ENCODE data around the gene MAST2. TPM values are rescaled to one million over a fixed set of nuclear protein-coding genes. Genes with fewer than 3 reads are reported as not detected.

The MAST2 gene
- total RNA-seq, 1 experiment from 2014 or later: 30.3 TPM

DNA sequence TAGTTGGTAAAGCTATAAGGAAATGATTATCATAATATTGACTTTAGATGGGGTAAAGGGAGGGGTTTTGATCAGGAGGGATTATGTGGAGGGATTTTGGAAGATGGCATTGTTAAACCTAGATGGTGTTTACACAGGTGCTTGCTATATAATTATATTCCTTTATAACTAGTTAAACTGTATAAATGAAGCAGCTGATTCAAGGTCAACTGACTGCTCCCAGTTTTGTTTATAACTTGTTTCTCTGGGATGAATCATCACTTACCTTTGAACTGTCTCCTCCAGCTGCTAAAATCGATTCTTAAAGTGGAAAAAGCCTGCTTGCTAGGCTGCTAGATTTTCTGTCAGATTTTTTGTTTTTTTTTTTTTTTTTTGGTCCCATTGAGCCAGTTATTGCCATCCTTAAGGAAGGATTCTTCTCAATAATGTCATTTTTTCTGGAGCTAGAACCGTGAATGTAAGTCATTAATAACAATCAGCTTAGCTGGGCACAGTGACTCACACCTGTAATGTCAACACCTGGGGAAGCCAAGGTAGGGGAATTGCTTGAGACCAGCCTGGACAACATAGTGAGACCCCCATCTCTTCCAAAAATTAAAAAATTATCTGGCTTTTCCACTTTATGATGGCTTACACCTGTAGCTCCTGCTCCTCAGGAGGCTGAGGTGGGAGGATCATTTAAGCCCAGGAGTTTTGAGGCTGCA lies 175.8 kb downstream of the MAST2 start:
- DNase-seq (ENCODE audit: low read depth): peak; percentile 50

DNA sequence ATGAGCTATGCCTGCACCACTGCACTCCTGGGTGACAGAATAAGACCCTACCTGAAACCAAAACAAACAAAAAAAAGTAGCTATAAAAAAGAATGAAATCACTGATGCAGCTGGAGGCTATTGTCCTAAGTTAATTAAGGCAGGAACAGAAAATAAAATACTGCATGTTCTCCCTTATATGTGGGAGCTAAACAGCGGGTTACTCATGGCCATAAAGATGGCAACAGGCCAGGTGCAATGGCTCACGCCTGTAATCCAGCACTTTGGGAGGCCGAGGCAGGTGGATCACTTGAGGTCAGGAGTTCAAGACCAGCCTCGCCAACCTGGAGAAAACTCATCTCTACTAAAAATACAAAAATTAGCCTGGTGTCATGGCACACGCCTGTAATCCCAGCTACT lies 176.4 kb downstream of the MAST2 start:
- no peak for DNase-seq (ENCODE audit: low read depth)

DNA sequence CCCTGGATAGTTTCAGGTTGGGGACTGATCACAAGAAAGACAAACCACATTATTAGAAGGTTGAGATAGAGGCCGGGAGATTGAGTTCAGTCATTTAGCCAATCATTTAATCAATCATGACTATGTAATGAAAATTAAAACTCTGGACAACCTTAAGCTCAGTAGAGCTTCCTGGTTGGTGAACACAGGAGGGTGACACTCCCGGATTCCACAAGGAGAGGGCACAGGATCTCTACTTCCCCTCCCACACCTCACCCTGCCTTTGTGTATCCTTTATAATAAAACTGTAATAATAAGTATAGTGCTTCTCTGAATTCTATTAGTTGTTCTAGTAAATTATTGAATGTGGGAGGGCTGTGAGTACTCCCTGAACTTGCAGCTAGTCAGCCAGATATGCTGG lies 178.9 kb downstream of the MAST2 start:
- DNase-seq (ENCODE audit: low read depth): no peak

DNA sequence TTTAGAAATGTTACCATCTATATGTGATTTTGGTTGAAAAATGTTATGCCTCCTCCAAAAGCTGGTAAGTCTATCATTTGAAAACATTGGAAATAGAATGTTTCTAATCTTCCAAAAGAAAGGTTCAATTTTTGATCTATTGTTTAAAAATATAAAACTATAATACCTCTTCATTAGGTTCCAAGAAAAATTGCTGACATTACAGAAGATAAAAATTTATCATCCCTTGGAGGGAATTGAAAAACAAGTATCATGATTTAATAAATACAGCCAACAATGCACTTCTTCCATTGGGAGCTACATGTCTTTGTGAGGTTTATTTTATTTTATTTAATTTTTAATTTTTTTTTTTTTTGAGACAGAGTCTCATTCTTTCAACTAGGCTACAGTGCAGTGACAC lies 180.6 kb downstream of the MAST2 start:
- no peak for DNase-seq (ENCODE audit: low read depth)

DNA sequence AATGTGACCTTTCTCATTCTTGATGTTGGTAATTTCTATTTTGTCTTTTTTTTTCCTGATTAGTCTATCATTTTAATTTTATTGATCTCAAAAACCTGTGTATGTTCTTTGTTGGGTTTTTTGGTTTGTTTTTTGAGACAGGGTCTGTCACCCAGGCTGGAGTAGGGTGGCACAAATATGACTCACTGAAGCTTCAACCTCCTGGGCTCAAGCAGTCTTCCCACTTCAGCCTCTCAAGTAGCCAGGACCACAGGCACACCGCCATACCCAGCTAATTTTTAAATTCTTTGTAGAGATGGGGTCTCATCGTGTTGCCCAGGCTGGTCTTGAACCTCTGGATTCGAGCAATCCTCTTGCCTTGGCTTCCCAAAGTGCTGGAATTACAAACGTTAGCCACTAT lies 183.8 kb downstream of the MAST2 start:
- DNase-seq (ENCODE audit: low read depth): no peak

DNA sequence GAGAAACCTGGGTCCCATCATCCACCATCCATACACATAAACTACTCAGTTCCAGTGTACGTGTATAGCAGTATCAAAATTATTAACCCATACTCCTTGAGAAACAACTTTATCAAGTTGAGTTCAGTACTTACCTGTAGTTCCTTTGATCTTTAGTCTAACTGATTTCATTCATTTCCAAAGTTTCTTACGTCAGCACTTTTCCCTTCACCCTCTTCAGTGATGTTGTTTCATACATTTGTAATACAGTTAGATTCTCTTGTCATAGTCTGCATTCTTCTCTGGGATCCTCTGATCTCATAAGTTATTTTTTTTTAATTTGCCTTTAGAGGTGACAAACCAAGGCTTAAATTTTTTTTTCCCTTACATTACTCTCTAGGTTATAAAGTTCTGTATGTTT lies 185.8 kb downstream of the MAST2 start:
- no peak for DNase-seq (ENCODE audit: low read depth)

DNA sequence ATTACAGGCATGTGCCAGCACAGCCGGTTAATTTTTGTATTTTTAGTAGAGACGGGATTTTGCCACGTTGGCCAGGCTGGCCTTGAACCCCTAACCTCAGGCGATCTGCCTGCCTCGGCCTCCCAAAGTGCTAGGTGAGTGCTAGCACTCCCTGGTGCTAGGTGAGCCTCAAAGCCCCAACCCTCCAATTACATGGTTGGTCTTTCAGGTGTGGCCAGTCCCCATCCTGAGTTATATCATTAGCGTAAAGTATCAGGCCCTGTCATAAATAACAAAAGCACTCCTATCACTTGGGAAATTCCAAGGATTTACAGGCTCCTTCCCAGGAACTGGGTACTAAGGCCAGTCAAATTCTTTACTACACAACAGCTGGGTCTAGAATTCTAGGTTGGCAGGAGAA lies 191.0 kb downstream of the MAST2 start:
- no peak for DNase-seq (ENCODE audit: low read depth)

DNA sequence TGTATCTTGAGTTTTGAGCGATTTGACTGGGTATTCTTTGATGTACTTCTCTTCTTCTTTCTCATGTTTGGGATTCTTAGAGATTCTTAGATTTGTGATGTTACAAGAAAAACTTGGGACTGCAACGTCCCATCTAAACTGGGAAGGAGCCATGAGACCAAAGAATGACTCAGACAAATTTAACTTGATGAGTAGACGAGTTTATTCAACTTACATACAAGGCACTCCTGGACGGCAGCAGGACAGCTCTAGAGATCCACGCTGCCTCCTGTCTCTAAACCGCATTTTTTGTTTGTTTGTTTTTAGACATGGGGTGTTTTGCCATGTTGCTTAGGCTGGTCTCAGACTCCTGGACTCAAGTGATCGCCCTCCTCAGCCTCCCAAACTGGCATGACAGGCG lies 191.9 kb downstream of the MAST2 start:
- peak; percentile 62 for DNase-seq (ENCODE audit: low read depth)

DNA sequence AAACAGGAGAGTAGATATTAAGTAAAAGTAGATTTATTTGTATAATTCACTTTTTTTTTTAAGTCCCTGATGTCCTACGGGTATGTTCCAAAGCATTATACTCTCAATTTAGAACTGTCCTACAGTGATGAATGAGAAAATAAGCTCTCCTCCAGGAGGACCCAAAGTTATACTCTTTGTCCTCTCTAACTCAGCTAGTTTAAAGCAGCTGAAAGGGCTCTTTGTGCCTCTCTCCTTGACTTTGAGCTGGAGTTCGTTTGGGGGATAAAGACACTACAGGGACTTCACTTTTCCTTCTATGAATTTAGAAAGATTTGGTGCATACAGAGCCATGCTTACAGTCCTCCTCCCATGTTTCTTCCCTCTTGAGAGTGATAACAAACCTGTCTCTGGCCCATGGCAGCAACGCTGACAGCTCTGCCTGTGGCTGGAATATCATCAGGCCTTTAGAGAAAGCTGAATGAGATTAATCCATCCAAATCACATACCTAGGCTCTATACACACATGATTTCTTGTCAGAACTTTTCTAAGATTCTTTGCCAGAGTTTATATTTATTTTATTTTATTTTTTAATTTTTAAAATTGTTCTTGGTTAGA lies 194.7 kb downstream of the MAST2 start:
- DNase-seq (ENCODE audit: low read depth): no peak

DNA sequence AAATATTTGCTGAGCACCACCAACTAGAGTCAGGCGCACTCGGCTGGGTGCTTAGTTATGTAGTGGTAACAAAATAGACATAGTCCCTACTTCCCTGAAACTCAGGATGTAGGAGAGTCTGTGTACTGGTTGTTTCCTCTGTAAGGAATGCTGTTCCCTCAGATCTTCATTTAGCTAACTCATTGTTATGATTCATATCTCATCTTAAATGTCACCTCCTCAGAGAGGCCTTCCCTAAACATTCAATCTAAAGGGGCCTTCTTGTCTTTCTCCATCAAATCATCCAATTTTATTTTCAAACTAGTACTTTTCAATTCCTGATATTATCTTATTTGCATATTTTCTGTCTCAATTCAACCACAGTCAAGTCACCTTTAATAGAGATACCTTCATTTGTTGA lies 196.1 kb downstream of the MAST2 start:
- no peak for DNase-seq (ENCODE audit: low read depth)

DNA sequence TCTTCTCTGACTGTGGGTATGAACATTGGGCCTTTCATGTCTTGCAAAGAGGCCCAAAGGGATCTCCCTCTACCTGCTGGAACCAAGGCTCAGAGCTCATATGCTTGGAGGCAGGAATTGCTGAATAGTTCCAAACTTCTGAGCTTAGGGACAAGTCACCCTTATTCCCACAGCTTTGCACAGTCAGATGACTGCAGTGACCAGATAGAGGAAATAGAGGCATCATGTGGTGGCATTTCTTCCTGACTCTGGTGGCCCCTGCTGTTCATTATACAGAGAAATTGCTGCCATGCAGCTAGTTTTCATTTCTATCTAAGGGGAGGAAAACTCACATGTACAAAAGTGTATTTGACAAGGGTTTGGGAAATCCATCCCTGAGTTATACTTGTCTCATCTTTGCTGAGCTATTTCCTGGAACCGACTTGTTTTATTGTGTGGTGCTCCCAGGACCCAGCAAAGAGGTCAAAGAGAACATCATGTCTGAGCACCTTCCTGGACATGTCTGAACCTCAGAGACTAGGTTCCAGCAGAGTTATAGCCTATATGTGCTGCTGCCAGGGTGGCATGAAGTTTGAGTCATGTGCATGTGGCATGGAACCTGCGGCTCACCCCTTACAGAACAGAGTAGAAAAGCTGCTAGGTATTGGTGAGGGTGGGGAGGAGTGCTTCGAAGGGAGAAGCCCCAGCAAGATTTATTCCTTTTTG lies 197.8 kb downstream of the MAST2 start:
- no peak for DNase-seq (ENCODE audit: low read depth)

DNA sequence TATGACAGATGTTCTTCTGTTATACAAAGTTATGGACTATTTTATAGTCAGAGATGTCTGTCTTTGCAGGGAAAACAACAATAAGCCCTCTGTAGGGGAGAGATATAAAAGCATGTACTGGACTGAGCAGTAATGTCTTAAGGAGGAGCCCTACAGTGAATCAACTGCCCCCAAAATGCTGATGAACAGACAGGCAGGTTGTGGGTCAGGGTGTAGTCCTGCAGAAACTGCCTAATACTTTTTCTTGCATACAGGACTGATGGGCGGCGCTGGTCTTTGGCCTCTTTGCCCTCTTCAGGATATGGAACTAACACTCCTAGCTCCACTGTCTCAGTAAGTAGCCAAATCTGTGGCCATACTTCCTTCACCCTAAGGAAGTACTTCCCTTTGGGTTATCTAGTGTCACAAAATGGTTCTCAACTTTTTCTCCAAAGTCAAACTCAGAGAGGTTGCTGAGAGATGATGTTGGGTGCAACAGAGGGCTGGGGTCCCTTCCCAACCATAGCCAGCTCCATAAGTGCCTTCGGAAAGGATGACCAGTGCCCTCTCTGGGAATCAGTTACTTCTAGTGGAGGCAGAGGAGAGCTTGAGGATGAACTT lies 199.2 kb downstream of the MAST2 start:
- DNase-seq (ENCODE audit: low read depth): no peak

DNA sequence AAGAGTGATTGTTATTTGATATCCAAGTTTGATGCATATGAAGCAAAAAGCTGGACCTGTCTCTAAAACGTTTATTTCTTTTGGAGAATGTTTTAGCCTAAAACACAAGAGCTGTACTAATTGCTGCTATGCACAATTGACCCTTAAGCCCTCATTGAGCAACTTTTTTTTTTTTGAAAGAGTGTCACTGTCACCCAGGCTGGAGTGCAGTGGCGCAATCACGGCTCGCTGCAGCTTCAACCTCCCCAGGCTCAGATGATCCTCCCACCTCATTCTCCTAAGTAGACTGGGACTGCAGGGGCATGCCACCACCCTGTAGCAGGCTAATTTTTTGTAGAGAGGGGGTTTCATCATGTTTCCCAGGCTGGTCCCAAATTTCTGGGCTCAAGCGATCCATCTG lies 199.9 kb downstream of the MAST2 start:
- DNase-seq (ENCODE audit: low read depth): no peak

DNA sequence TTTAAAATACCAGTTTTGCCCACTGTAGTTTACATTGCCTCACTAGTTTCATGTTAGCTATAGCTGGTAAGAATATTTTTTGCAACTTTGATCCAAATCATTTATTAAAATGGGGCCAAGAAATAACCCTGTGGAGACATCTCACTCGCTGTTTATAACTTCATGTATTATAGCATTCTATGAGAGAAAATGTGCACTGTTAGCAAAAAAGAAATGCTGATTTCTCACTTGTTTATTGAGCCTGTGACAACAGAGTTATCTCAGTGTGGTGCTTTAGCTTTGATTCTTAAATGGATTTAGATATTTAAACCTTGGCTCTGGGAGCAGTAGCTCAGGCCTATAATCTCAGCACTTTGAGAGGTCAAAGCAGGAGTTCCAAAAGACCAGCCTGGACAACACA lies 201.1 kb downstream of the MAST2 start:
- no peak for DNase-seq (ENCODE audit: low read depth)

DNA sequence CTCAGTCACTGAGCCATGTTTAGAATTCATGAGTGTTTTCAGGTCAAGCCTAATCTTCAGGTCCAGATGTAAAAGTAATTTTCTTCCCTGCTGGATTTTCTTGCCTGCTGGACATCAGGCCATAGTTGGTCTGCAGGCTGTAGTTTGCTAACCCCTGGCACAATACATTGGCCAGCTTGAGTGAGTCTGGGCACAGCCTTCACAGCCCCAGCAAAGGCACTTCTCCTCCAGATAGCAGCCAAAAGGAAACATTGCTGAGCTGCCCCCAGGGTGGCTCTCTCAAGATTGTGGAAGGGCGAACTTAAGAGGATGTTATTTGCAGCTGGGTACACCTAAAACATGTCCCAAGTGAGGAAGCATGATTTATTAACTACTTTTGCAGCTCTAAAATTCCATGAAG lies 202.2 kb downstream of the MAST2 start:
- no peak for DNase-seq (ENCODE audit: low read depth)

DNA sequence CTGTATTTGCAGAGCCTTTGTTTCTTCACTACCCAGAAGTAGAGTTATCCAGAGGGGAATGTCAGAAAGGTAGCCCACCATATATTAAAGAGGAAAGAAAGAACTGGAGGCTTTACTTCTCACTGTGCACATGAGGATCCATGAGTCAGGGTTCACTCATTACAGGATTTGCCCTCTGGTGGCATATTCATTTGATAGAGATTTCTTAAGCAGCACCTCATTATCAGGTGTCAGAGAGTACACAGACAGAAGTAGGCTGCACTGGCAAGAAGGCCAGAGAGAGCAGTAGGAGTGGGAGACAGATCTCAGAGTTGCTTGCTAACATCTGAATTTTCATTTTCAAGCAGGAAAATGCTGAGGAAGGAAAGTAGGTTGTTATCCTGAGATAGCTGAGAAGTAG lies 205.2 kb downstream of the MAST2 start:
- no peak for DNase-seq (ENCODE audit: low read depth)

DNA sequence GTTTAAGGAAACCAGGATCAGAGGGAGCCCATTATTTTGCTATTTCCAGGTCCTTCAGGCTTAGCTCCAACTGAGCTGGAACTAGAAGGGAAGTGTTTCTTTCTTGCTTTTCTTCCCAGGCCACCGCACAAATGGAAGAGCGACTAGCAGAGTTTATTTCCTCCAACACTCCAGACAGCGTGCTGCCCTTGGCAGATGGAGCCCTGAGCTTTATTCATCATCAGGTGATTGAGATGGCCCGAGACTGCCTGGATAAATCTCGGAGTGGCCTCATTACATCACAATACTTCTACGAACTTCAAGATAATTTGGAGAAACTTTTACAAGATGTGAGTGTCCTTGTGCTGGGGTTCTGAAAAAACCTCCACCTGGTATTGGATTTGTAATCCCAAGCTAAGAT lies 207.2 kb downstream of the MAST2 start:
- DNase-seq (ENCODE audit: low read depth): no peak

DNA sequence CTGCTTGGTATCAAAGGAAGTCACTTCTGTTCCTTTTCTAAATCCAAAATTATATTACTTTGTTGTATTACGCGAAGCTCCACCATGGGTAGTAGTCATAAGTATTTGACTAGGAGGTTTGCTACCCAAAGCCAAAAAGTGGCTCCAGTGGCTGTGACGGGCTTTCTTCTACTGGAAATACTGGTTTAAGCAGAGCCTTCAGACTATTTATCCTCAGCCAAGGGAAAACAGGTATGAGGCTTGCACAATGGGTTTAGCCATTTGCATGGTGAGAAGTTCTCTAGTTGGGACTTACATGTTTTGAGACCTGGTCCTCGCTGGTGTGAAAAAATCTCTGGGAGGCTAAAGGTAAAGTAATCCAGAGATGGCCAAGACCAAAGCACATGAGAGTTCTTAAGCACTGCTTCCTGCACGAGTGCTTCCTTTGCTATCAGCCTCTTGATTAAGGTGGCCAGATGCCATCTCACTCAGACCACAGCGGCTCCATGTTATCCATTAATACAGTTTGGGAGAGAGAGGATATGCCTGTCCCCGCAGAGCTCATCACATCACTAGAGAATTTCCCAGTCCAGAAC lies 207.8 kb downstream of the MAST2 start:
- DNase-seq (ENCODE audit: low read depth): no peak

DNA sequence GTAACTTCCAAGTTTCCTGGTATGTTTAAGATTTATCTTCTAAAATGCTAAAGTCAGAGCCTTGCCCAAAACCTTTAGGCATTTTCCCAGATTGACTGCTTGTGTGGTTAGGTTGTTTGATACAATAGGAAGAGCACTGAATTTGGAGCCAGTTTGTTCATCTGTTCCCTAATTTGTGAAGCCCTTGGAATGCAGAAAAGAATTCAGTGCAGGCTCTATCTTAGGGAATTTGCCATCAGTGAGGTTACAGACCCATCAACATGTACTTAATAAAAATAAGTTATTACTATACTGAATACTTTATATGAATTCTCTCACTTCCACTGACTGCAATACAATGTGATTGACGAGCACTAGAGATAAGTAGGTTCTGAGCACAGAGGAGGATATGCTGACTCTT lies 208.8 kb downstream of the MAST2 start:
- DNase-seq (ENCODE audit: low read depth): no peak

DNA sequence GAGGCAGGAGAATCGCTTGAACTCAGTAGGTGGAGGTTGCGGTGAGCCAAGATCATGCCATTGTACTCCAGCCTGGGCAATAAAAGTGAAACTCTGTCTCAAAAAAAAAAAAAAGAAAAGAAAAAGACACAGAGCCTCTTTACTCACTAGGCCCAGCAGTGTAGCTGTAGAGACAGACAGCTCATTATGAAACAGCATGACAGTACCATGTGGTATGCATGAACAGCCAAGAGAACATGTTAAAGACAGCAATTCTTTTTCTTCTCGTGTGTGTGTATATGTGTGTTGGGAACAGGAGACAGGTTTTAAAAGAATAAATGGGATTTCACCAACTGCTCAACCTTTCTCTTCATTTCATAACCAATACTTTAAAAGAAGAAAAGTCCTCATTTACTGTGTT lies 210.2 kb downstream of the MAST2 start:
- DNase-seq (ENCODE audit: low read depth): no peak

DNA sequence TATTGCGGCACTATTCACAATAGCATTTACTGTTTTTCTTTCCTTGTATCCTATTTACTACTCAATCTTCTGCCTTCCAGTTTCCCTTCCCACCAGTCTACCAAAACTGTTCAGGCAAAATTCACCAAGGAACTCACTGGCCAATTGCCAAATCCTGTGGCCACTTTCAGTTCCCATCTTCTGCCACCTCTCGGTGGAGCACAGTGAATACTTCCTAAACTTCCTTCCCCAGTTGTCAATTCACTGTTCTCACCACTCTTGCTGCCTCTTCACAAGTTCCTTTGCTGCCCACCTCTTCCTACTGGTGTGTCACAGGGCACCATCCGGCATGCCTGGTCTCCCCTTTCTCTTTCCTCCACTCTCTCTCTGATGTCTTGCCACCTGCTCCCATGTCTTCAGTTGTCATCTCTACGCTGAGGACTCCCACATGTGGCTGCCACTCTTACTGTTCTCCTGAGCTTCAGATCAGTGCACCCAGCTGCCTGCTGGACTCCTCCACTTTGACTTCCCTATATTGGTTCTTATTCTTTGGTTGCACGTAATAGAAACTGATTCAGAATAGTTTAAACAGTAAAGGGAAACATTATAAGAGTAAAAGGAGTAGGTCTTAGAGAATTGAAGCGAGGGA lies 214.6 kb downstream of the MAST2 start:
- no peak for DNase-seq (ENCODE audit: low read depth)

DNA sequence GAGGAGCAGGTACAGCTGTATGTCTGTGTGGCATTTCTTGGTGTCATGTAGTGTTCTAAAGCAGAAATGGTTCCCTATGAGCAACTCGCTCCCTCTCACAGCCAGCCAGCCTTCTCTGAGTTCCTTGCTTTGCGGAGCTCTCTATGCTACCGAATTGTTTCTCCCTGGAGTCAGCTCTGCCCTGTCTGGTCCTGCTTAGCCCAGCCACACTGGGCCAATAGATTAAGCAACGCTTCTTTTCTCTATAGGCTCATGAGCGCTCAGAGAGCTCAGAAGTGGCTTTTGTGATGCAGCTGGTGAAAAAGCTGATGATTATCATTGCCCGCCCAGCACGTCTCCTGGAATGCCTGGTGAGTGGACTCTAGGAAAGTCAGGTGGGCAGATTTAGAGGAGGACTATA lies 215.9 kb downstream of the MAST2 start:
- no peak for DNase-seq (ENCODE audit: low read depth)

Data from LHCN-M2 (cell line).